Superior temporal gyrus (tissue), 1 donor: Measurements from ENCODE around the gene SNX8.
"Not testable (repeated sequence)": the region's sequence is repeated elsewhere in the genome, so short reads cannot be mapped to it uniquely, and the experiment has no call there.

ENCODE experiments used
- DNase-seq: peaks from one replicate; pipeline ENCODE4 v3.0.0-alpha.2; 2016; ENCODE audit errors: extremely low spot score

The SNX8 gene

DNA sequence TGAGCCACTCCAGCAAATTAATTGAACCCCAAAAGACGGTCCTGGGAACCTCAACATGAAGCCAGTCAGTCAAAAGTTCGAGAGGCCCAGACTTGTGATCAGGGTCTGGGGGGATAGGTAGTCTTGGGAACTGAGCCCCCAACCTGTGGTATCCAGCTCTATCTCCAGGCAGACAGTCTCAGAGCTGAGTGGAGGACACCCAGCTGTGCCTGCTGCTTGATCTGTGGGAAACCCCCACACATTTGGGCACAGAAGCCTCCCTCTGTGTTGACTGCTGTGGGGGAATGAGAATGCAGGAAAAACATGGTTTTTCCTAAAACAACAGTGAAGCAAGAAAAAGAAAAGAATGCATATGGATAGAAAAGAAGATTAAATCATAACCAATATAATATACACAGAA, 16.3 kb upstream of the SNX8 start:
- DNase-seq: no peak

DNA sequence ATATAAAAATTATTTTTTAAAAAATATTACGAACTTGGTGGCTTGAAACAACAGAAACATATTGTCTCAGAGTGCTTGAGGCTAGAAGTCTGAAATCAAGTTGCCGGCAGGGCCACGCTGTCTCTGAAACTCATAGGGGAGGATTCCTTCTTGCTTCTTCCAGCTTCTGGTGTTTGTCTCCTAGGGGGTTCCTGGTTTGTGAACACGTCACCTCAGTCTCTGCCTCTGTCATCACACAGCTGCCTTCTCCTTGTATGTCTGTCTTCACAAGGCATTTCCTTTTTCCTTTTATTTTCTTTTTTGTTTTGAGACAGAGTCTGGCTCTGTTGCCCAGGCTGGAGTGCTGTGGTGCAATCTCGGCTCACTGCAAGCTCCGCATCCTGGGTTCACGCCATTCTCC, 12.7 kb upstream of the SNX8 start:
- no peak for DNase-seq

DNA sequence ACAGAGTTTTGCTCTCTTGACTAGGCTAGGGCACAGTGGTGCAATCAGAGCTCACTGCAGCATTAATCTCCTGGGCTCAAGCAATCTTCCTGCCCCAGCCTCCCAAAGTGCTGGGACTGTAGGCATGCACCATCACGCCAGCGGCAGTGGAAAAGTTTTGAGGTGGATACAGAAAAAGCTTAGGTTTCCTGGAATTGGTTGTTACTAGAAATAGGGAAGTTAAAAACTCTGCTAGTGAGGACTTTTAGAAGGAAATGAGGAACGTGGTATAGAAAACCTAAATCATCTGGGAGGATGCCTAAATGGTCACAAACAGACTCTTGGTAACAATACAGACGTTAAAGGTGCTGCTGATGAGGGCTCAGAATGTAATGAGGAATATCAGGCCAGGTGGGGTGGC, 10.9 kb upstream of the SNX8 start:
- DNase-seq: no peak

DNA sequence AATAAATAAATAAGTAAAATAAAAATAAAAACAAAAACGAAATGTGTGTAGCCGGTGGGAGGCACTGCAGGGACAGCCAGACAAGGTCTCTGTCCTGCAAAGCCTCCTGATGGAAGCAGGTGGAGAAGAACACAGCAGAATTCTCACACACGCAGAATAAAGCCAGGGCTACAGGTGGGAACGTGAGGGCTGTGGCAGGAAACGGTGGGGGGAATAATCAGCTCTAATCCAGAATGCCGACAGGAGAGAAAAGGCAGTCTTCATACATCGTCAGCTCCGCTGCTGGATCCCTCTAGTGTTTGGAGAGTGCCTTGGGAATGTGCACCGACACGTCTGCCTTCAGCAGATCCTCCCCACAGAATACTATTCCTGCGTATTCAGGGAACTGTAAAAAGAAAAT, 6.8 kb upstream of the SNX8 start:
- no peak for DNase-seq

DNA sequence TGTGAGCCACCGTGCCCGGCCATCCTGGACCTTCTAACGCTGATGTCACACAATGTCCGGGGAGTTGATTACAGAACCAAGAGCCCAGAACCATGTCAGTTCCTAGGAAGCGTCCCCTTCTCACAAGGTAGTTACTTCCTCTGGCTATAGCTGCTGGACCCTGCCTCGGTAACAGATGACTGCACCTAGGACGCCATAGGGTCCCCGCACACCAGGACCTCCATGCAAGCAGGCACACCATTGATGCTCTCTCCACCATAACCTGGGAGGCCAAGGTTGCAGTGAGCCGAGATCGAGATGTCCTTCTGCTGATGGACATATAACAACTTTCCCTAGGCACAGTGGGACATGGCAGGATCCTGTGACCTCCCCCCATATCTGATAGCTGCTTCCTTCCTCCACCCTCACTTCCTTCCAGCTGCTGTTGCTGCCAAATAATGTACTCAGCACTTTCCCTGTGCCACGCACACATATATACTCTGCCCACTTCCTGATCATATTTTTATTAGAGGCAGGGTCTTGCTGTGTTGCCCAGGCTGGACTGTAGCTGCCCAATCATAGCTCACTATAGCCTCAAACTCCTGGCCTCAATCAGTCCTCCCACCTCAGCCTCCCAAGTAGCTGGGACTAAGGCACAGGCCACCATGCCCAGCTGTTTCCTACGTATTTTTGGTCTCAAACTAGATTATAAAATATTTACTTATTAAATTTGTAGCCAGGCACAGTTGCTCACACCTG, 3.5 kb upstream of the SNX8 start:
- no peak for DNase-seq

DNA sequence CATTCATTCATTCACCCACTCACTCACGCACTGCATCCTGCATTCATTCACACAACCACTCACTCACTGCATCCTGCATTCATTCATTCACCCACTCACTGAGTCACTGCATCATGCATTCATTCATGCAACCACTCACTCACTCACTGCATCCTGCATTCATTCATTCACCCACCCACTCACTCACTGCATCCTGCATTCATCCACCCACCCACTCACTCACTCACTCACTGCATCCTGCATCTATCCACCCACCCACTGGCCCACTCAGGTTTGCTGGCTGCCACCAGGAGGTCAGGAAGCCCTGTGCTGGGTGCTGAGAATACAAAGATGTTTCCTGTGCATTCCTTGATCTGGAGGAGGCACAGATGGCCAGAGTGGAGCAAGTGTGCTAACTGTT, 2.3 kb upstream of the SNX8 start:
- DNase-seq: no peak

DNA sequence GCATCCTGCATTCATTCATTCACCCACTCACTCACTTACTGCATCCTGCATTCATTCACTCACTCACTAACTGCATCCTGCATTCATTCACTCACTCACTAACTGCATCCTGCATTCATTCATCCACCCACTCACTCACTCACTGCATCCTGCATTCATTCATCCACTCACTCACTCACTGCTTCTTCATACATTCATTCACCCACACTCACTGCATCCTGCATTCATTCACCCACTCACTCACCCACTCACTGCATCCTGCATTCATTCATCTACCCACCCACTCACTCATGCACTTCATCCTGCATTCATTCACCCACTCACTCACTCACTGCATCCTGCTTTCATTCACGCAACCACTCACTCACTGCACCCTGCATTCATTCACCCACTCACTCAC, 1.5 kb upstream of the SNX8 start:
- no peak for DNase-seq

DNA sequence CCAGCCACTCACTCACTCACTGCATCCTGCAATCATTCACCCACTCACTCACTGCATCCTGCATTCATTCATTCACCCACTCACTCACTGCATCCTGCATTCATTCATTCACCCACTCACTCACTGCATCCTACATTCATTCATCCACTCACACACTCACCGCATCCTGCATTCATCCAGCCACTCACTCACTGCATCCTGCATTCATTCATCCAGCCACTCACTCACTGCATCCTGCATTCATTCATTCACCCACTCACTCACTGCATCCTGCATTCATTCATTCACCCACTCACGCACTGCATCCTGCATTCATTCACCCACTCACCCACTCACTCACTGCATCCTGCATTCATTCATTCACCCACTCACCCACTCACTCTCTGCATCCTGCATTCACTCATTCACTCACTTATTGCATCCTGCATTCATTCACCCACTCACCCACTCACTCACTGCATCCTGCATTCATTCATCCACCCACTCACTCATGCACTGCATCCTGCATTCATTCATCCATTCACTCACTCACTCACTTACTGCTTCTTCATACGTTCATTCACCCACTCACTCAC, 802 bp upstream of the SNX8 start:
- not testable (repeated sequence) for DNase-seq

DNA sequence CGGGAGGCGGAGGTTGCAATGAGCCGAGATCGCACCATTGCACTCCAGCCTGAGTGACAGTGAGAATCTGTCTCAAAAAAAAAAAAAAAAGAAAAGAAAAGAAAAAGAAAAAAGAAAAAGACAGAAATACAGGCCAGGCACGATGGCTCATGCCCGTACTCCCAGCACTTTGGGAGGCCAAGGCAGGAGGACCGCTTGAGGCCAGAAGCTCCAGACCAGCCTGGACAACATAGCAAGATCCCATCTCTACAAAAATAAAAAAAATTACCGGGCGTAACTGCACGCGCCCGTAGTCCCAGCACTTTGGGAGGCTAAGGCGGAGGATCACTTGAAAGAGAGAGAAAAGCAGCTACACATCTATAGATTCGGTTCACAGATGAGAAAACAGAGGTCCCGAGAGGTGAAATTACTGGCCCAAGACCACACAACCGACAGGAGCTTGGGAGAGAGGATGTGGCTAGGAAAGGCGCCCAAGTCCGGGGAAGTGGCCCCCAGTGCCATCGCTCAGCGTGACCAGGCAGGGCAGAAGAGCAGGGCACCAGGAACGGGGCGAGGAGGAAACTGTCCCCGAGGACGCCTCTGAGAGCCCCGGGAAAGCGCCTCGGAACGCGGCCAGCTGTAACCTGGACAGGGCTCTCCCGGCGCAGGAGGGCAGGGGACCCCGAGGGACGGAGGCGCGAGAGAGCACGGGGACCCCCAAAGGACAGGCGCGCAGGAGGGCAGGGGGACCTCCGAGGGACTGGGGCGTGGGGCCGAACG, 612 bp downstream of the SNX8 start:
- no peak for DNase-seq

DNA sequence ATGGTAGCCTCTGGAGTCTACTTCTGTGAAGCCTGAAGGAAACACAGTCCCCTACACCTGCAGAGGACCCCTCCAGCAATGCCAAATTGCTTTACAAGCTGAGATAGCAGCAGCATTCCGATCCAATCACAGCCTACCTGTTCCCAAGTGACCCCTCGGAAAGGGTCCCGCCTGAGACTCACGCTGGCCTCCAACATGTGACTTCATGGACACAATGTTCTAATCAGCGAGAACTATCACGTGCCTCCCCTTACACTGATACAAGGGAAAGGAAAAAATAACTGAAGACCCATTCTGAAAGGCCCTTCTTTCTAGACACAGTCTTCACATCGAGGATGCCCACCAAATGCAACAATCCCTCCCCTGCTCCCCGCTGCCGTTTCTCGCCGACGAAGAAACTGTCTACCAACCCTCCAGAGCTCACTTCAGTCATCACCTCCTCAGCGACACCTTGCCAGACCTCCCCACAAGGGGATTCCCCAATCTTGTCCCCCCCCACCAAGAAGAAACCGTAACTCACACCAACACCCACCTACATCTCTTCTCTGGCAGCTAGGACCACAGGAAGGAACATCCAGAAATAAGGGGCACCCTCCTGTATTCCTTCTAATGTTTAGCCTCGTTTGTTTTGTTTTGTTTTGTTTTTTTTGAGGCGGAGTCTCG, 1.8 kb downstream of the SNX8 start:
- no peak for DNase-seq

DNA sequence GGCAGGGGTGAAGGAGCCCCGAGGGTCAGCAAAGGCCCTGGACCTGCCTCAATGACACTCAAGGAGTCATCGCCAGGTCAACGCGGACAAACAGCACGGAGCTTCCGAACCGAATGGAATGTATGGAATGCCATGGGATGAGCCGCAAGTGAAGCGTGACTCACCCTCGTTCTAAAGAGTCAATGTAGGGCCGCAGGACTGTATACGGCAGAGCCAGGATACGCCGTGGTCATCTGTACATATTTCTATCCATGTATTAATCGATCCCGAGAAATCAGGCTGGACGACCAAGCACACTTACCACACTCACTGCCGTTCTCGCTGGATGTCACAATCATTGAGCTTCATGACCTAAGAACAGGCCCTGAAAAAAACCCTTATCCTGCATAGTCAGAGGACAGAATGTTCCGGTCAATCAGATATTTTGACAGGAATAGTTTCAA, 4.3 kb downstream of the SNX8 start:
- no peak for DNase-seq

DNA sequence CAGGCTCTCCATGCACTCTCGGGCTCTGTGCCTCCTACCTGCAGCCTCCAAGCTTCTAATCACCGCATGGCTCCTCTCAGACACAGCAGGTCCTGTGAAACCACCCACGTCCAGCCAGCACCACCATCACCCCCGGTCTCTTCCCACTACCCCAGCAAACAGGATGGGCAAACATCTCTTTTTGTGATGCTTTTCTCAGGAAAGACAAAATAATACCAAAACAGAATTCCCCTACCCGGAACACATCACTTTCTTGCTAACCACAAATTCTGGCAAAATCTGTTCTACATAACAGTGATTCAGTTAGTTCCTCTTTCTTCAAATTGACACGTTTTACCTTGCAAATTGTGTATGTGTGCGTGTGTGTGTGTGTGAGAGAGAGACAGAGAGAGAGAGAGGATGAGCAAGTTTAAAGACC, 6.5 kb downstream of the SNX8 start:
- no peak for DNase-seq

DNA sequence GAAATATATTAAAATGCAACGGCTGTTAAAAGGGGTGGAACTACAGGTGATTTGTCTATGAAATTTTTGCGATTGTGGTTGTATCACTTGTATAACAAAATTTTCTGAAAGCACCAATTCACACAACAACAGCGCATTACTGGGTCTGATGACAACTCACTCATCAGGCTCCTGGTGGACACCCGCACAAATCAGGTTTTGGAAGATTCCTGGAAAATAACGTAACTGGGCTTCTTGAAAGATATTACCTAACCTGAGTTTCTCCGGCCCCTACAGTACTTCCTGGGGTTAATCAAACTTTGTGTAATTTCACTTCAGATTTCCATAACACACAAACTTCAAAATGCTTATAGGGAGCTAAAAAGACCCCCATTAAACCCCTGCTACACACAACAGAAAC, 7.6 kb downstream of the SNX8 start:
- DNase-seq: no peak

DNA sequence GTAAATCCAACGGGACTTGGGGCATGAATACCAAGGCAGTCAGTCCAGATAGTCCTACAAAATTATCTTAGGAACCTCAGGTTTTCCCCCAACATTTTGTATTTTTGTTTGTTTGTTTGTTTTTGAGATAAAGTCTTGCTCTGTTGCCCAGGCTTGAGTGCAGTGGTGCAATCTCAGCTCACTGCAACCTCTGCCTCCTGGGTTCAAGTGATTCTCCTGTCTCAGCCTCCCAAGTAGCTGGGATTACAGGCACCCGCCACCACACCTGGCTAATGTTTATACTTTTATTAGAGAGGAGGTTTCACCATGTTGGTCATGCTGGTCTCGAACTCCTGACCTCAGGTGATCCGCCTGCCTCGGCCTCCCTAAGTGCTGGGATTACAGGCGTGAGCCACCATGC, 9.0 kb downstream of the SNX8 start:
- not testable (repeated sequence) for DNase-seq

DNA sequence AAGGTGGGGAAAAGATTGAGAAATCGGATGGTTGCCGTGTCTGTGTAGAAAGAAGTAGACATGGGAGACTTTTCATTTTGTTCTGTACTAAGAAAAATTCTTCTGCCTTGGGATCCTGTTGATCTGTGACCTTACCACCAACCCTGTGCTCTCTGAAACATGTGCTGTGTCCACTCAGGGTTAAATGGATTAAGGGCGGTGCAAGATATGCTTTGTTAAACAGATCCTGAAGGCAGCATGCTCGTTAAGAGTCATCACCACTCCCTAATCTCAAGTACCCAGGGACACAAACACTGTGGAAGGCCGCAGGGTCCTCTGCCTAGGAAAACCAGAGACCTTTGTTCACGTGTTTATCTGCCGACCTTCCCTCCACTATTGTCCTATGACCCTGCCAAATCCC, 10.7 kb downstream of the SNX8 start:
- not testable (repeated sequence) for DNase-seq

DNA sequence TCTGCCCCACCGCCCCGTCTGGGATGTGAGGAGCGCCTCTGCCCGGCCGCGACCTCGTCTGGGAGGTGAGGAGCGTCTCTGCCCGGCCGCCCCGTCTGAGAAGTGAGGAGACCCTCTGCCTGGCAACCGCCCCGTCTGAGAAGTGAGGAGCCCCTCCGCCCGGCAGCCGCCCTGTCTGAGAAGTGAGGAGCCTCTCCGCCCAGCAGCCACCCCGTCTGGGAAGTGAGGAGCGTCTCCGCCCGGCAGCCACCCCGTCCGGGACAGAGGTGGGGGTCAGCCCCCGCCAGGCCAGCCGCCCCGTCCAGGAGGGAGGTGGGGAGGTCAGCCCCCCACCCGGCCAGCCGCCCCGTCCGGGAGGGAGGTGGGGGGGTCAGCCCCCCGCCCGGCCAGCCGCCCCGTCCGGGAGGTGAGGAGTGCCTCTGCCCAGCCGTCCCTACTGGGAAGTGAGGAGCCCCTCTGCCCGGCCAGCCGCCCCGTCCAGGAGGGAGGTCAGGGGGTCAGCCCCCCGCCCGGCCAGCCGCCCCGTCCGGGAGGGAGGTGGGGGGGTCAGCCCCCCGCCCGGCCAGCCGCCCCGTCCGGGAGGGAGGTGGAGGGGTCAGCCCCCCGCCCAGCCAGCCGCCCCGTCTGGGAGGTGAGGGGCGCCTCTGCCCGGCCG, 11.4 kb downstream of the SNX8 start:
- not testable (repeated sequence) for DNase-seq

DNA sequence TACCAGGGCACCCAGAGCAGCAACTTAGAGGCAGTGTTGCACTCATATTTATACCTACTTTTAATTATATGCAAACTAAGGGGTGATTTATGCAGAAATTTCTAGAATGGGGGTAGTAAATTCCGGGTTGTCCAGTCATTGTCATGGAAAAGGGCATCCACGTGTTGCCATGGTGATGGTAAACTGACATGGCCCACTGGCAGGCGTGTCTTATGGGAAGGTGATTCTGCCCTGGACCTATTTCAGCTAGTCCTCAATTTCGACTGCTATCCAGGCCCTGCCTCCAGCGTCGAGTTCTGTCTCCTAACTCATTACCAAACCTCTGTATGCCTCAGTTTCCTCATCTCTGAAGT, 12.8 kb downstream of the SNX8 start:
- no peak for DNase-seq

DNA sequence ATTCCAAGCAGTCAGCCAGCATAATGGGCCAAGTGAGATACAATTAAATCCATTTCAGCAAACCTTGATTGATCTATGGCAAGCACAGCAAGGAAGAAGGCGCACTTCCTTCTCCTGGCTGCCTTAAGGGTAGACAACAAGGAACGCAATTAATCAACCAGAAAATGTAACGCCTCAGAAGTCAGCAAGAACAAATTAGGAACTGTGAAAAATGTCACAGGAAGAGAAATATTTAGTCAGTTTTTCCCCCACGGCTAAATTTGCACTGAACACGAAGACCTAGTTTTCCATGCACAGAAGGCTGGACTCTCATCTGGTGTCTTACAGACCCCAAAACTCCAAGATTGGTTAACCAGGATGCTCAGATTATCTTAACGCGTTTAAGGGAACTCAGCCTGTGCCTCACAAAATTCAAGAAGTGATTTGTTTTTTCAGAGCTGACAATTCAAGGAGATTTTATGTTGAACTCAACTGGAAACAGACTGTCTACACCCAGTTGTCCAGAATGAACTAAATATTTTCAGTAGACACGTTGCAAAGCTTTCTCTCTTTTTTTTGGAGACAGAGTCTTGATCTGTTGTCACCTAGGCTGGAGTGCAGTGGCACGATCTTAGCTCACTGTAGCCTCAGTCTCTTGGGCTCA, 14.2 kb downstream of the SNX8 start:
- peak; percentile 41 for DNase-seq

DNA sequence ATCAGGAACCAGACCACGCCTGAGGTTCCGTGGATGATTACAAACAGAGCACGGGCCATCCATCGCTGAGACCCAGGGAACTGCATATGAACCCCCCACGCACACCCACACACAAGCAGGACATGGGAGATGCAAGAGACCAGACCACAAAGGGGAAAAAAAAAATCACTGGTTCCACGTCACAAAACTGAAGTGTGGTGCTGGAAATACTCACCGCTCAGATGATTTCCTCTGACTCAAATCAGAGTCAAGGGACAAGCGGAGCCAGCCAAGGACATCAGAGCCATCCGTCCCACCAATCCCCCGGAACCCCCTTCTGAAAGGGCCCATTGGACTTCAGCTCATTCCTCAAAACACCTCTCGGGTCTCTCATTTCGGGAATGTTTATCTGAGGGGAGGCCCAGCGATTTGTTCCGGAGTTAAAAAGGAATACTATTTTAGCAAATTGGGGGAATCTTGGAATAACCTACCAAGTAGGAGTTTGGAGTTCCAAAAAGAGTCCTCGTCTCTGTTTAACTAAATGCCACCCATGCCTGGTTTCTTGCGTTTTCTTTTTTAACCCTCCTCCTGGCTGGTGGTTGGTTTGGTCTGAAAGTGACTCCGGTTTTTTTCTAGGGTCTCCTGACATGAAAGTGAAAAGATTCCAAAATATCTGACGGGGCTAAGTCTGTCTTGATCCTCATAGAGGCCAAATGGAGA, 15.0 kb downstream of the SNX8 start:
- no peak for DNase-seq

DNA sequence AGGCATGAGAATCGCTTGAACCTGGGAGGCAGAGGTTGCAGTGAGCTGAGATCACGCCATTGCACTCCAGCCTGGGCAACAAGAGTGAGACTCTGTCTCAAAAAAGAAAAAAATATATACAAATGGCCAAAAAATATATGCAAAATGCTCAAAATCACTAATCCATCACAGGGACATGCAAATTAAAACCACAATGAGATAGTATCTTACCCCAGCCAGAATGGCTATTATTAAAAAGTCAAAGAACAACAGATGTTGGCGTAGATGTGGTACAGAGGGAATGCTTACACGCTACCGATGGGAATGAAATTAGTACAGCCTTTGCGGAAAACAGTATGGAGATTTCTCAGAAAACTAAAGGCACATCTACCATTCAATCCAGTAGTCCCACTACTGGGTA, 17.4 kb downstream of the SNX8 start:
- DNase-seq: no peak
